Measurements from ENCODE around the gene GRHPR.

GRHPR gene

DNA sequence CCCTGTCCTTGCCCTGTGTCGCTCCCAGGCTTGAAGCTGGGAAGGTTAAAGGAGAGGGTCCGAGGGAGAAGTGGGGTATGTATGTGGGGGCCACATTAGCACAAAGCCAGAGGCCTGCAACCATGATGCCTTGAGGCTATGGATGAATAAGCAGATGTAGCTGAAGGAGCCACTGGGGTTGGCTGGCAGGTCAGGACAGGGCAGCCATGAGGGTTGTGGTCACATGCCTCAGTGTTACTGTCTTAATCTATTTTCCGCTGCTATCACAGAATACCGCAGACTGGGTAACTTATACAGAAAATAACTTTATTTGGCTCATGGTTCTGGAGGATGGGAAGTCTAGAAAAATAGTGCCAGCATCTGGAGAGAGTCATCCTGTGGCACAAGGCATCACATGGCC, 9.2 kb upstream of the GRHPR start:
- H3K4me3 ChIP-seq (replicated peaks; ENCODE audit: low read depth, low read length) = no peak overlapping the region
- no peak for TF ChIP-seq CTCF (IDR thresholded peaks at IDR 0.05; ENCODE audit: low read depth, low read length, missing control alignments)
- DNase-seq (ENCODE audit: extremely low read depth, low read depth) = no peak

DNA sequence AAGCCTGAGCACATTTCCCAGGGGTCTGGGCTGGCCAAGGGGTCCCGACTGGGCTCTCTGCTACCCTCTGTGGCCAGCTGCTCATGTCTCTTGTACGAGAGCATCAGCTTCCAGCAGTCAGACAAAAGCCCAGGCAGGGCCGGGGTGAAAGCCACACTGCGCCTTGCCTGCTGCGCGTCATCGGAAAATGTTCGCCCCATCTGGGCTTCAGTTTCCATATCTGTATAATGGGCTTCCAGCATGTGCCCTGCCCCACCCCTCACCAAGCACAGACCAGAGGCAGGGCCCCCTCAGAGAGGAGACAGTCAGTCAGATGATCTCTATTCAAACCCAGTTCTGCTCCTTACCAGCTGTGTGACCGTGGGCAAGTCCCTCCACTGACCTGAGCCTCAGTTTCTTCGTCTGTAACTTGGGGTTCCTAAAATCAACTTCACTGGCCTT, 8.0 kb upstream of the GRHPR start:
- TF ChIP-seq CTCF (IDR thresholded peaks at IDR 0.05; ENCODE audit: low read depth, low read length, missing control alignments) = no peak
- no peak for DNase-seq (ENCODE audit: extremely low read depth, low read depth)
- H3K4me3 ChIP-seq (replicated peaks; ENCODE audit: low read depth, low read length) = no peak overlapping the region

DNA sequence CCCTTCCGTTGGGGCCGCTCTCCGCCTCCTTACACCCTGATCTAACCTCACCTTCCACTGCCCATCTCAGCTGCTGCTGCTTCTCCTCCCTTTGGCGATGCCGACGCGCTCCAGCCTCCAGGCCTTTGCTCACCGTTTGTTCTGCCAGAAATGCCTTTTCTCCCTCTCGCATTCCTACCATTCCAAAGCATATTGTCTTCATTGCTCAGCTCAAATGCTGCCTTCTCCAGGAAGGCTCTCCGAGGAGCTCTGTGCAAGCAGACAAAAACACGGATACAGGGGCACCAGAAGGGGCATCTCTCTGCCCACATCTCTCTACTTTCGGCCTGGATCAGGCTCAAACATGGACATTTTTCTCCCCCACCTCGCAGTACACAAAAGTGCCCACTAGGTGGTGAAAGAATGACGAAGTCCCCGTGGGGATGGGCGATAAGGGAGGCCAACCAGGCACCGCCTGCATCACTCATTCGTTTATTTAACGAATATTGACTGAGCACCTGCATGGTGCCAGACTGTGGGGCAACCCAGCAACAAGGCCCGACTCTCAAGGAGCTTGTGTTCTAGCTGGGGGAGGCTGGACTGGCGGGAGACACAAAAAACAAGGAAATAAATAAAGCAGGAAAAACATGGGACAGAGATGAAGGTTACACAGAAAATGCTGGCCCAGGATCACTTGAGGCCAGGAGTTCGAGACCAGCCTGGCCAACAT, 7.3 kb upstream of the GRHPR start:
- no peak overlapping the region for H3K4me3 ChIP-seq (replicated peaks; ENCODE audit: low read depth, low read length)
- TF ChIP-seq CTCF (IDR thresholded peaks at IDR 0.05; ENCODE audit: low read depth, low read length, missing control alignments) = peak; percentile 84
- peak; percentile 39 for DNase-seq (ENCODE audit: extremely low read depth, low read depth)

DNA sequence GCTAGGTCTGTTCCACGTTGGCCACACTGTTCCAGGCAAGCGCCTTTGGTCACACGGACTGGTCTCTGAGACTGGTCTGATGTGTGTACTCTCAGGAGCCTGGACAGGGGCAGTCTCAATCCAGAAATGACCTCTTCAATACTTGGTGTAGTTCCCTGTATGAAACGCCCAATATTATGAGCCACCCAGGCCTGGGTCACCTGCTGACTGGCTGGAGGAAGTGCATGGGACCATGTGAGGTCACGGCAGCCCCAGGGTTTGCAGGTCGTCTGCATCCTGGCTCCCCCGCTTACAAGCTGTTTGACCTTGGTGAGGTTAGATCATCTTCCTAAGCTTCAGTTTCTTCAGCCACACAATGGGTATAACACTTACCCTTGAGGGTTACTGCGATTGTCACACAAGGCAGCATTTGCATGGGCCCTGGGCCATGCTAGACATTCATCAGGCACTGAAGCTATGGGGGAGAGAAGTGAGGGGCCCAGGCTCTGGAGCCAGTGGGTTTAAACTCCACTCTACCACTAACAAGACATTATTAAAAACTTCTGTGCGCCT, 5.2 kb upstream of the GRHPR start:
- TF ChIP-seq CTCF (IDR thresholded peaks at IDR 0.05; ENCODE audit: low read depth, low read length, missing control alignments) = no peak

DNA sequence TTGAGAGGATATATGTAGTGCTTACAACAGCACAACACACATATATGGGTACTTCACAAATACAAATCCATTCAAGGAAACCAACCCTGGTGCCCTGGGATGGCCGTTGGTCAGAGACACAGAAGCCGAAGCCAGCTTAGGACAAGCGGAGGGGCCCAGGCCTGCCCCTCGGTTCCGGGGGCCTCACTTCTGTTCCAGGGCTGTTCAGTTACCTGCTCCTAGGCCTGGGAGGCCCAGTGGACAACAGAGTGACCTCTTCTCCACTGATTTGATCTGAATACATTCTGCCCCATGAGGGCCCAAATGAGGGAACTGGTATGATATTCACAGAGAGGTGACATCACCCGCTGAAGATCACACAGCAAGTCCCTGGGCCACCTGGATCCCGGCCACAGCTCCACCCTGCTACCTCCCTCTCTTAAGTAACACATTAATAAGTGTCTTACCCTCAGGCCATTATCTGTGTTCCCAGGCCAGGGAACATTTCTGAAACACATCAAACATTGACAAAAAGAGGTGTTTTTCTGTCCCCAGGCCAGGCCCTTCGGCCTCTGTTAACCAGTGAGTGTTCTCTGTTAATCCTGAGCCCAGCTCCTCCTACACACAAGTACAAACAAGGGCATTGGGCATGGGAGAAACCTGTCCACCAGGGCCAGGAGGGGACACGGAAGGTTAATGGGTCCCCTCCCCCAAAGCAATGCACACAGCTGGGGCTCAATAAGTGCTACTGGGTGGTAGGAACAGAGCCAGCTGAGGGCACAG, 4.5 kb upstream of the GRHPR start:
- no peak for TF ChIP-seq CTCF (IDR thresholded peaks at IDR 0.05; ENCODE audit: low read depth, low read length, missing control alignments)
- DNase-seq (ENCODE audit: extremely low read depth, low read depth) = no peak

More for the DNA sequence above, 5.2 kb upstream of the GRHPR start:
- DNase-seq (ENCODE audit: extremely low read depth, low read depth) = no peak
- H3K4me3 ChIP-seq (replicated peaks; ENCODE audit: low read depth, low read length) = no peak overlapping the region

GRCh38 chr9:37419204-37419603, 3.3 kb upstream of the GRHPR start:
- H3K4me3 ChIP-seq (replicated peaks; ENCODE audit: low read depth, low read length) = no peak overlapping the region
- DNase-seq (ENCODE audit: extremely low read depth, low read depth) = no peak
- no peak for TF ChIP-seq CTCF (IDR thresholded peaks at IDR 0.05; ENCODE audit: low read depth, low read length, missing control alignments)

More for the DNA sequence above, 4.5 kb upstream of the GRHPR start:
- H3K4me3 ChIP-seq (replicated peaks; ENCODE audit: low read depth, low read length) = no peak overlapping the region

All from HFF-Myc (cell line).